Right ventricle myocardium superior (tissue), 1 donor: ENCODE measurements around the gene PRKAR1A. TPM values are rescaled to one million over a fixed set of nuclear protein-coding genes. Genes with fewer than 3 reads are reported as not detected.
"Not testable (repeated sequence)": the region's sequence is repeated elsewhere in the genome, so short reads cannot be mapped to it uniquely, and the experiment has no call there.

Source experiments
- ATAC-seq: fragments of 200-7000 bp; cut with Tn5 transposase; one replicate; pipeline ENCODE4 v1.9.1; 2020; ENCODE audit warnings: mild to moderate bottlenecking; ENCODE audit not compliant: poor library complexity
- DNase-seq: peaks from one replicate; pipeline ENCODE4 v3.0.0-alpha.2; 2020
- intact Hi-C: fragments of 100-400 bp; cut with DNase I; formaldehyde crosslinking; loops from one replicate; pipeline ENCODE4 v1.11.2; 2022
- total RNA-seq: library from RNA; stranded (reverse); fragmentation: NEBNext Ultra II Directional; extraction: Animal tissue kit (Norgen Biotek cat#: 25700); gene quantifications from one replicate; pipeline ENCODE4 v1.2.1, GENCODE V29; 2021
- donor health status: DM: no; HTN: yes; CAD: no; lungs with severe emphysema.

PRKAR1A gene
- total RNA-seq, 1 donor from 2014 or later = 607 TPM

DNA sequence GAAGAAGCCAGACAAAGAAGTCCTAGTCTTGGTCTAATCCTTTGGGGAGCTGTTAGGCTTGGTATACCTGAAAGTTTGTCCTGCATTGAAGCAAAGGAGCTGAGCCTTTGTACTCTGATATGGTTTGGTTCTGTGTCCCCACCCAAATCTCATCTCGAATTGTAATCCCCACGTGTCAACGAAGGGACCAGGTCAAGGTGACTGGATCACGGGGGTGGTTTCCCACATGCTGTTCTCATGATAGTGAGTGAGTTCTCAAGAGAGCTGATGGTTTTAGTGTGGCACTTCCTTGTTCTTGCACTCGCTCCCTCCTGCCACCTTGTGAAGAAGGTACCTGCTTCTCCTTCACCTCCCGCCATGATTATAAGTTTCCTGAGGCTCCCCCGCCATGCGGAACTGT is 55.4 kb downstream of the PRKAR1A start:
- ATAC-seq (no peak), DNase-seq (no peak)
- intact Hi-C loops = no loop called here

DNA sequence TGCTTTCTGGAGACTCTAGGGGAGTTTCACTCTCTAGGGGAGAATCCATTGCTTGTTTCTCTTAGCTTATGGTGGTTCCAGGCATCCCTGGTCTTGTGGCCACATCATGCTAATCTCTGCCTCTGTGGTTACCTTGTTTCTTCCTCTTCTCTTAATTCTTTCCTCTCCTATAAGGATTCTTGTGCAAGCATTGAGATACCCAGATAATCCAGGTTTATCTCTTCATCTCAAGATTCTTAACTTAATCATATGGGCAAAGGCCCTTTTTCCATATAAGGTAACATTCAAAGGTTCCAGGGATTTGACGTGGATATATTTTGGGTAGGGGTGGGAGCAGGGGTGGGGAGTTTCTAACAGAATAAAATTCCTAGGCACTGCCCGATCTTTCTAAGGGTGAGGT is 56.4 kb downstream of the PRKAR1A start:
- no peak for ATAC-seq
- DNase-seq = no peak
- intact Hi-C loops = no loop called here

DNA sequence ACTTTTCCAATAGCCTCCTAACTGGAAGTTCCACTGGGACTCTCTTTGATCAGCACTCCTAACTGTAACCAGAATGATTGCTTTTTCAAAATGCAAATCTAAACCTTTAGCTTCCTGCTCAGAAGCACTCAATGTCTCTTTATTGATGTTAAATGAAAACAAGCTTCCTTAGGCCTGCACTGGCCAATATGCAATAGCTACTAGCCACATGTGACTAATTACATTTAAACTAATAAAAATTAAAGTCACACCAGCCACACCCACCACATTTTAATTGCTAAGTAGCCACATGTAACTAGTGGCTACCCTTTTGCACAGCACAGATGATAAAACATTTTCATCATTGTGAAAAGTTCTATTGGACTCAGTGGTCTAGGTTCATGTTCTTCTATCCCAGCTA is 57.1 kb downstream of the PRKAR1A start:
- ATAC-seq = no peak
- DNase-seq = no peak
- intact Hi-C loops = no loop called here

DNA sequence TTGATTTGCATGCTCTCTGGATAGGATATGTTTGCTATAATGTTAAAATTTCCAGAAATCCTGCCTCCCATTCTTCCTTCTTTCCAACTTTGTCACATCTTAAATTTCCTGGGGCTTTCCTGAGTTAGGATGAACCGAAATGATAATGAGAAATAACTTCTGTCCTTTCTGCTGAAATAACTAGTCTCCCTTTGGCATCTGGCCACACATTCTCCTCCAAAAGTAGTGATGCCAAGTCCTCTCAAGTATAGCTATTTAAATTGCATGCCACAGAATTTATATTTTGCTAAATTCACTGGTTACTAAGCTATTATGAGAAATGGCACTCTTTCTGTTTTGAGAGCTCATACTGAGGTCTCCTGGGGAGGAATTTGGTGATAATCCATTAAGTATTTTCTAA is 58.3 kb downstream of the PRKAR1A start:
- DNase-seq = no peak
- intact Hi-C loops = no loop called here
- ATAC-seq = no peak

DNA sequence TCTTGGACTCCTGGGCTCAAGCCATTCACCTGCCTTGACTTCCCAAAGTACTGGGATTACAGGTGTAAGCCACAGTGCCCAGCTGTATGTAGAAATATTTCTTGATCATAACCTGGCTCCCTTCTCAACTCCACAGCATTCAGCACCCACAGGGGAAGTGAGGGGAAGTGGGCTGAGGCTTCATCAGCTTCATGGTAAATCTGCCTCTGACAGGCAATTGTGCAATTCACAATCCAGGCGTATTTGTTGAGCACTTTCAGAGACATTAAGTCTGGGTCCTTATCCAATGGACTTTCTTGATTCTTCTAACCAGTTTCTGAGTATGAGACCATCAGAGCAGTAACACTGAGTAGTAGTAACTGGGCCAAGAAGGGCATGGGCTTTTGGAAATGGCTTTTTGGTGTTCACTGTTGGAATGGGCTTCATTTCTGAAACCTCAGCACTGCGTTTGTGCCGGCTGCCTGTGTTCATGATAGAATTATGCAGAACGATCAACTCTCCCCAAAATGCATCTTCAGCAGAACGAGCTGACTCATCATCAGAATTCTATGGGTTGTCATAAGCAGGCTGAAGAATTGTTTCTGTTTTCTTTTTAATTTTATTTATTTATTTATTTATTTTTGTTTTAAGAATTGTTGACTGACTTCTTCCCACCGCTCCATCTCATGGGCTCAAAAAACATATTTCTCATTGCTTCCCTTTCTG is 60.1 kb downstream of the PRKAR1A start:
- intact Hi-C loops = no loop called here
- DNase-seq (no peak), ATAC-seq (no peak)

DNA sequence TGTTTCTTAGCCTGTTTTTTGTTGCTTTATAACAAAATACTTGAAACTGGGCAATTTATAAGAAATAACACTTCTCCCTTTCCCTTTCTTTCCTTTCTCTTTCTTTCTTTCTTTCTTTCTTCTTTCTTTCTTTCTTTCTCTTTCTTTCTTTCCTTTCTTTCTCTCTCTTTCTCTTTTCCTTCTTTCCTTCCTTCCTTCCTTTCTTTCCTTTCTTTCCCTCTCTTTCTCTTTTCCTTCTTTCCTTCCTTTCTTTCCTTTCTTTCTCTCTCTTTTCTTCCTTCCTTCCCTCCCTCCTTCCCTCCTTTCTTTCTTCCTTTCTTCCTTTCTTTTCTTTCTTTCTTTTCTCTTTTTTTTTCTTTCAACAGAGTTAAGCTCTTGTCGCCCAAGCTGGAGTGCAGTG is 61.1 kb downstream of the PRKAR1A start:
- ATAC-seq = no peak
- intact Hi-C loops = no loop called here
- no peak for DNase-seq

DNA sequence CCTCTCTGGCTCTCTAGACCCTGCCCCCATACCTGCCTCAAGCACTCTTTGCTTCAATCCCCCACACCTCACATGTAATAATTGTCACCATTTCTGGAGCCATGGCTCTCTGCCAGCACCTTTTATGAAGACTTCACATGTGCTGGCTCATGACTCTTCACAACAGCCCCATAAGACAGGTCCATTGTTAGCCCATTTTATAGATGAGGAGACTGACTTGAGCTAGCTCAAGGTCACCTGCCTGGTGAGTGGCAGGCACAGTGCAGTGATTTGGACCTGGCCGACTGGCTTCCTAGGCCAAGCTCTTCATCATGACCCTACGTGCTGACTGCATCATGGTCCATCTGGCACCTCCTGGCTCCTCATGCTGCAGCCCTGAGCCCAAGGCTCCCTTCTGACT is 63.9 kb downstream of the PRKAR1A start:
- no peak for DNase-seq
- intact Hi-C loops = no loop called here
- no peak for ATAC-seq

DNA sequence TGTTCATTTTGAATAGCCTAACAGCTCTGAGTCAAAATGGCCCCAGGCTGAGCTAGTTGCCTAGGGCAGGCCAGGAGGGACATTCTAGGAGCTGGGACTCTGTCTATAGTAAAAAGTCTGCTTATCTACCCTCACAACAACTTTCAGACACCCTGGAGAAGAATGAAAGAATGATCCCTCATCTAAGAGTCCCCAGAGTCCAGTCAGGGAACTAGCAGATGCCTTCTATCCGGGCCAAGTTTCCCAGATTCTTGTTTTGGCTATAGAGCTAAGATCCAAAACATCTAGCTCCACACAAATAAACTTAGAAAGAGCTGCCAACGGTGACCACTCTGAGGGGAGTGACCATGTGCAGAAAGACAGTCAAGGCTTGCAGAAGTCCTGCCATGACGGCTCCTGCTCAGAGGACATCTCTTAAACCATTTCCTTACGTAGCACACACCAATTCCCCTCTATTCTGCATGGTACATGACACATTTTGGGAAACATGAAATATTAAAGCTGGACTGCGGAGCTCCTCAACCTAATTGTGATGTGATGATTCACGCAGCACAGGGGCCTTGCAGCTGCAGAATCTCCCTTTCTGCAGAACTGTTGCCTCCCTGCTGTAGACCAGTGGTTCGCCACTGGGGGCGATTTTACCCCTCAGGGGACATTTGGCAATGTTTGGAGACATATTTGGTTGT is 64.7 kb downstream of the PRKAR1A start:
- intact Hi-C loops = no loop called here
- DNase-seq (peak; percentile 53), ATAC-seq (peak; percentile 76)

DNA sequence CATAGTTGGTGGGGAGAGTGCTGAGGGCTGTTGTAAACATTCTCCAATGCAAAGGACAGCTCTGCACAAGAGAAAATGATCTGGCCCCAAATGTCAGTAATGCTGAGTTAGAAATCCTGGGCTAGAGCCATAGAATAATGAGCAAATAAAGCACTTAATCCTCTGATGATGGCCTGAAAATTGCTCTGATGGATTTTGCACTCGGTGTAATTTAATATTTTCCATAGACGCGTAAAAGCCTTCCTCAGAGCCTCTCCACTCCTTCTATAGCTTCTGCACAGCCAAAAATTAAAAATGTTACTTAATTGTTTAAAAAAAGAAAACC is 65.2 kb downstream of the PRKAR1A start:
- ATAC-seq = no peak
- intact Hi-C loops = no loop called here

DNA sequence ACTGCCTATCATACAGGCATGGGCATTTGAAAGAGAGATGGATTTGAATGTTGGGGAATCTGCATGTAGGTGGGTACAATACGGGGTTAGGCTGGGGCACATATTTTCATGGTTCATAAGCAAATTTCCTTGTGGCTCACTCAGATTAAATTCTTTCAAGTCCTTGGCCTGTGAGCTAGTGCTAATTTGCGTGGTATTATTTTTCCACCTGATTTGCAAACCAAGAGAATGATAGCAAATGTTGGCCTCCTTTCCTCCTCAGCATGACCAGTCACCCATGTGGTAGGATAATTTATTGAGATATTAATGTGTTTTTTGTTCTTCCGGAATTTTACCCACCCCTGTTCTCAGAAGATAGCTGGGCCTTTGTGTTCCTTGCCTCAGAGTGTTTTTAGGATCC is 66.0 kb downstream of the PRKAR1A start:
- intact Hi-C loops = no loop called here
- no peak for DNase-seq

More for the DNA sequence above, 65.2 kb downstream of the PRKAR1A start:
- DNase-seq = no peak

DNA sequence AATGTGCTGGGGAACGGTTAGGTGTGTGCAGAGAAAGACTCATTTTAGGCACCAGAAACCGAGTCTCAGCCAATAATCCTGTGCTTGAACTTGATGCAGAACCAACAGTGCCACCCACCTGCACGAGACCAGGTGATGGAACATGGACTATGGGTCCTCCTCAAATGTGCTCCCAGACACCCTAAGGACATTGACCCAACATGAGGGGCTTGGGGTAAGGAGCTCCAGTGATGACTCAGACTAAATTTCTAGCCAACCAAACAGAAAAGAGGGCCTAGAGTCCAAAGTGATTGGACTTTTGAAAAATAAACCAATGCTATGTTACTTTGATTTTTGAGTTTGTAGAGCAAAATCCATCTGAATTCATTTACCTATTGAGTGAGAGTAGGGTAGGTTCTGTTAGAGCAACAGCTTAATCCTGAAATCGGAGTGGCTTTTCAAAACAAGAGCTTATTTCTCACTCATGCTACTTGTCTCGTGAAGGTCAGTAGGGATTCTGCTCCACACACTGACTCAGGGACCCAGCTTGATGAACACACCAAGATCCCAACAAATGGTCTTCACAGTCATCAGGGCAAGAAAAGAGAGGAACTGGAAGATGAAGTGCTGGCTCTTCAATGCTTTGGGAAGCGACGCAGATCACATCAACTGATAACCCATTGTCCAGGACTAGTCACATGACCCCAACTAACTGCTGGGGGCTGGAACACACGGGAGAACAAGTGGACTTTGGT is 67.1 kb downstream of the PRKAR1A start:
- ATAC-seq = no peak
- intact Hi-C loops = no loop called here
- no peak for DNase-seq

More for the DNA sequence above, 66.0 kb downstream of the PRKAR1A start:
- ATAC-seq = no peak

DNA sequence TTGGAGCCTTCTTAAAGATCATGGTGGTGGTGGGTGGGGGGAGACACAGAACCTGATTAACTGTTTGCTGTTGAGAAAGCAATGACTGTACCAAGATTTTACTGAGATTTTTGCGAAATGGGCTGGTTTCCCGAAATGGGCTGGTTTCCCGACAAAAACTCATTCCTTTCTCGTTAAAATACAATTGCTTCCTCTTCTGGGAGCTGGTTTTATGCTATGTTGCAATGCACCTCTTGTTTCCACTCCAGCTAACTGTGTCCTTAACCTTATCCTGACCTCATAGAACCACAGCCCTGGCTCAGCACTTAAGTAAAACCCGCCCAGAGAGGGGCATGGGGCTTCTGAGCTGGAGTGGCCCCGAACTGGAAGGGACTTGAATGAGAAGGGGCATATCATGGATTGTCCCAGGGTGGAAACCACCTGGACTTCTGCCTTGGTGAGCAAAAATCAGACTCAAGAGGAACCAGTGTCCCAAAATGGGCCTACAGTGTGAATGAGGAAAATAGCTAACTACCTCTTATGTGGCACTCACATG is 68.1 kb downstream of the PRKAR1A start:
- DNase-seq = no peak
- ATAC-seq = peak; percentile 78
- intact Hi-C loops = no loop called here

DNA sequence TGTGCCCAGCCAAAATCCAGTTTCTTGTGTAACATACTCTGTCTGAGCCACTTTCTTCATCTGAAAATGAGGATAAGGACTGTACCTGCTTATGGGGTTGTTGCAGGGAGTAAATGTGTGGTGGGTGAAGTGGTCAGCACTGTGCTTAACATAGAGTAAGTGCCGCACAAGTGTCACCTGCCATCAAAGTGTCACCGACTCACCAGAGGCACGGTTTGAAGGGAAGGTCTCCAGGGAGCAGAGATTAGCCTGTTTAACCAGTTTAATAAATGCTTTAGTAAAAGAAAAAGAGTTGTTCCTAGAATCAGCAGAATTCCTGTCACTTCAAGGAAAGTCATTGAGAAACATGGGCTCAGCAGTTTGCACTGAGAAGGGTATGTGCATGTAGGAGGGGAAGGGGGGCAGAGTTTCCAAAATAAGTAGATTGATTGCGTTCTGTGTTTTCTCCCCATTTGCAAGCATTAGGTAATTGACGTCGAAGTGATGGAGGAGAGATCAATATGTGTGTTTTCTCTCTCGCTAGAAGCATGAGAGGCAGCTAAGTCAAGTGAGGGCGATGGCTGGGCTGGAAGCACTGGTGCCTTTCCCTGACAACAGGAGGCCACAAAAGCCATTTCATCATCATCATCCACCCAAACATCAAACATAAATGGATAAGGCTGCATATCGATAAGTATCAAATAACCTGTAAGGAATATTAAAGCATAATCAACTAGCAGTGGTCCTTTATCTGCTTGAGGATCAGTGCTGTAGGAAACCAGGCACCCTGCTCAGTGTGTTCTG is 69.8 kb downstream of the PRKAR1A start:
- intact Hi-C loops = no loop called here

DNA sequence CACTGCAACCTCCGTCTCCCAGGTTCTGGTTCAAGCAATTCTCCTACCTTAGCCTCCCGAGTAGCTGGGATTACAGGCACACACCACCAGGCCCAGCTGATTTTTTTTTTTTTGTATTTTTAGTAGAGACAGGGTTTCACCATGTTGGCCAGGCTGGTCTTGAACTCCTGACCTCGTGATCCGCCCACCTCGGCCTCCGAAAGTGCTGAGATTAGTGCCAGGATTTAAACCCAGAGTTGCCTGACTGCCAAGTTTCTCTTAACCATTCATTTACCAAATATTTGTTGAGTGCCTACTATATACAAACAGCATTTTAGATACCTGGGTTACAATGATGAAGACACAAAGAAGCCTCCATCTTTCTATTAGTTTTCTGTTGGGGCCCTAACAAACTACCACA is 70.6 kb downstream of the PRKAR1A start:
- ATAC-seq, DNase-seq, intact Hi-C loops: not testable (repeated sequence)

More for the DNA sequence above, 69.8 kb downstream of the PRKAR1A start:
- ATAC-seq = no peak
- DNase-seq = no peak

DNA sequence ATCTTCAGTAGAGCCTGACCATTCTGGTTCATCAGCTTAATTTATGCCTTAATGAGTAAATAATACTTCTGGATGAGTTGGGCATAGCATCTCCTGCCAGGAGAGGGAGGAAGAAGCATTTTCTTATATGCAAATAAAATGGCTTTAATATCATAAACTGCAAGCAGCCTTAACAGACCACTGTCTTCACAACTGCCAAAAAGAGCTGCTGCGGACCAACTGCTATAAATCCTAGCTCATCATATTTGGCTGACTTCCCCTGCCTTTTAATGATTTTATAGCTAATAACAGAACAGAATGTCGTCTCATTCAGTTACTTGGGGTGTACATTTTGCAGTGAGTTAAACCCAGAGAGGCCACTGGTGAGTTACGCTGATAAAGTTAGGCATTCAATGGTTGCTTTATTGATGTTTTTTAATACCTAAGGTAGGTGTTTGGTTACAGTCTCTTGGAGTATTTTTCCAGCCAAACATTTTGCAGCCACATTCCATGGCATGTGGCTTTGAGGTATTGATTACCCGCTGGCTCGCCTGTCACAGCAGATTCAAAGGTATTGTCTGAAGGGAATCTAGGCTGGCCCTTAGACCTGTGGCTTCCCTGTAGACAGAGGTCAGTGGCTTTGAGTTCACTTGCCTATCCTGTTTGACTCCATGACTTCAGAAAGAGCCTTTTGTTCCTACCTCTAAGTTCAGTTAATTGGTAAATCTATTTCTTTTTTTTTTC is 72.5 kb downstream of the PRKAR1A start:
- intact Hi-C loops = no loop called here
- DNase-seq = no peak
- no peak for ATAC-seq

DNA sequence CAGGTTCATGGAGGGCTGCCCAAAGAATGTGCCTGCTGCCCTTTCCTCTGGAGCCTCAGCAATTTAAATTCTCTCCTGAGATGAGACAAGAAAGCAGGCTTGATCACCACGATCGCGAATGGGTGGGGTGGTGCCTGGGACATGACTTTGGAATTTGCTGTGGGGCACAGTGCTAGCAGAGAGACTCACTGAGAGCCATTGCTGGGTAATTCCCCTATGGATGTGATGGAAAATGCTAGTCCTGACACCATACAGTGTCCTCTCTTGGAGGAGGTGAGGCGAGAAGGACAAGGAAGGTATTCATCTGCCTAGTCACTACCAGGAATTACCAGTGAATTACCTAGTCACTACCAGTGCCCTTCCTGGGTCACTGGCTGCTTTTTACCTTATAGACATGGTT is 73.4 kb downstream of the PRKAR1A start:
- ATAC-seq = no peak
- intact Hi-C loops = no loop called here
- no peak for DNase-seq

DNA sequence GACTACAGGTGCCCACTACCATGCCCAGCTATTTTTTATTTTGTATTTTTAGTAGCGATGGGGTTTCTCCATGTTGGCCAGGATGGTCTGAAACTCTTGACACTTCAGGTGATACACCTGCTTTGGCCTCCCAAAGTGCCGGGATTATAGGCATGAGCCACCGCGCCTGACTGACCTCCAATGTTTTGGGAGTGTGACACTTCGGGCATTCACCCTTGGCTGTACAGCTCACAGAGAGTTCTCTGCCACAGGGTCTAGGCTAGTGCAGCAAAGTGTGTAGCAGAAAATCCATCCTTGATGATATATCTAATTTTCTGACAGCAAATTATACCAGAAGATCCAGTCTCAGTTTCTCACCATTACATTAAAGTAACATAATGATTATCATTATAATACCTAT is 74.8 kb downstream of the PRKAR1A start:
- DNase-seq = no peak
- ATAC-seq = no peak
- intact Hi-C loops = no loop called here

DNA sequence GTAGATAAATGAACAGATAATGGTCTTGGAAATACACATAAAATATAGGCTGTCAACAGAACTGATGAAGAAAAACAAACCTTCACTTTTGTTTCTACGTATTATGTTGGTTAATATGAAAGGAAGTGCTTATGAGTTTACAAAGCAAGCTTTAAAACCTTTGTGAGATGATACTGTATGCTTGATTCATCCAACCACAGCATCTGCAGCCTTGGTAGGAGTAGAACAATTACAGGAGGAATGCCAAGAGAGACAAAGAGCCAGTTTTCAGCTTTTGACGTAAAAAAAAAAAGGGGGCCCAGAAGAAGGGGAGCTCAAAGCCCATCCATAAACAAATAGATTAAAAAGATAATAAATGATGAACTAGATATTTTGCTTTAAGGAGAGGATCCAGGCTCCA is 75.6 kb downstream of the PRKAR1A start:
- intact Hi-C loops = no loop called here
- no peak for DNase-seq
- ATAC-seq = no peak
